Adrenal gland (tissue), 12 donors: ENCODE measurements around the gene FBXO46. TPM values are rescaled to one million over a fixed set of nuclear protein-coding genes. Genes with fewer than 3 reads are reported as not detected.
A peak's percentile ranks its signal among the peaks of the same experiment; 100 is the strongest.

ENCODE experiments used
- DNase-seq, 7 donors: peaks; one replicate each; pipeline ENCODE4 v3.0.0-alpha.2; 2019 to 2020
- H3K27ac ChIP-seq, 5 donors: fragments of 200-600 bp; sonication (generic) in 4 of 5; 1 replicate in 3 of 5; 2 replicates in 2 of 5; pipeline versions ENCODE4 v1.5.1 to v1.8.0; 2016 to 2020; ENCODE audit warnings: mild to moderate bottlenecking in 1 of 5
- H3K27me3 ChIP-seq: fragments of 200-600 bp; 2 replicates; pipeline ENCODE4 v1.8.0; 2021
- H3K36me3 ChIP-seq, 2 donors: fragments of 200-600 bp; replicated peaks in 1 of 2; 1 replicate in 1 of 2; 2 replicates in 1 of 2; pipeline versions ENCODE4 v1.5.1 to v1.8.0; 2018 to 2022
- H3K4me1 ChIP-seq, 2 donors: fragments of 200-600 bp; replicated peaks in 1 of 2; 1 replicate in 1 of 2; 2 replicates in 1 of 2; pipeline versions ENCODE4 v1.5.1 to v1.8.0; 2018 to 2021
- H3K4me3 ChIP-seq, 4 donors: fragments of 200-600 bp; sonication (generic) in 3 of 4; one replicate each; pipeline ENCODE4 v1.5.1; 2016 to 2018
- H3K9me3 ChIP-seq, 3 donors: fragments of 200-600 bp; sonication (generic) in 1 of 3; replicated peaks in 1 of 3; 1 replicate in 2 of 3; 2 replicates in 1 of 3; pipeline versions ENCODE4 v1.5.1 to v1.8.0; 2016 to 2021
- POLR2A ChIP-seq, 2 donors: fragments of 450-650 bp; IDR thresholded peaks; one replicate each; pipeline ENCODE4 v1.6.1; 2017; ENCODE audit warnings: antibody characterized with exemption in 2 of 2, mild to moderate bottlenecking in 2 of 2, moderate library complexity in 1 of 2
- WGBS, 4 donors: extraction: QIAGEN DNeasy Blood & Tissue Kit in 2 of 4; methylation state at CpG; one replicate each; pipeline versions ENCODE4 v1.1.5 to v1.1.7; 2013 to 2017; 5-methylcytosine and 5-hydroxymethylcytosine counted together
- intact Hi-C, 2 donors: fragments of 100-400 bp; cut with DNase I; formaldehyde crosslinking; loops; one replicate each; pipeline versions ENCODE4 v1.14.1 to v1.15.0; 2022 to 2023
- polyA plus RNA-seq, 3 donors: library from polyadenylated mRNA; stranded (reverse); fragments of 200-250 nt in 2 of 3; fragments of 350-450 nt in 1 of 3; fragmentation: Illumina TruSeq in 1 of 3; extraction: RNeasy Lipid Tissue Mini Kit (QIAGEN cat#74804) in 1 of 3; gene quantifications; one replicate each; pipeline ENCODE4 v1.2.3, GENCODE V29; 2013 to 2014
- total RNA-seq, 9 donors: library from RNA; depleted of rRNA in 4 of 9; stranded (reverse); fragments of >200 nt in 4 of 9; fragments of 120-200 nt in 1 of 9; fragmentation: NEBNext Ultra II Directional in 1 of 9; extraction: Animal tissue kit (Norgen Biotek cat#: 25700) in 1 of 9; gene quantifications; one replicate each; pipeline versions ENCODE4 v1.1.0 to v1.2.4, GENCODE V29; 2013 to 2023
- TF ChIP-seq, protein P1 (sequence below), 6 experiments: fragments of 450-650 bp in 4 of 6; fragments of 200-600 bp in 2 of 6; sonication (generic) in 1 of 6; IDR thresholded peaks; 1 replicate in 5 of 6; 2 replicates in 1 of 6; pipeline versions ENCODE4 v1.5.1 to v1.8.0; 2016 to 2021; ENCODE audit warnings: antibody characterized with exemption in 6 of 6, mild to moderate bottlenecking in 2 of 6, moderate library complexity in 1 of 6
- donor health status: healthy with polysubstance abuse.
- donor health status: Bipolar disorder and iron deficiency.
- donor health status: DM: yes; HTN: yes; CAD: no.
- donor health status: DM: no; HTN: no; CAD: no.
- donor health status: DM: no; HTN: no; CAD: no.
- donor health status: DM: yes; HTN: yes; CAD: no.

FBXO46 gene
- total and polyA plus RNA-seq, 12 donors, result 3.2 to 25.6 (median 11.2) TPM

DNA sequence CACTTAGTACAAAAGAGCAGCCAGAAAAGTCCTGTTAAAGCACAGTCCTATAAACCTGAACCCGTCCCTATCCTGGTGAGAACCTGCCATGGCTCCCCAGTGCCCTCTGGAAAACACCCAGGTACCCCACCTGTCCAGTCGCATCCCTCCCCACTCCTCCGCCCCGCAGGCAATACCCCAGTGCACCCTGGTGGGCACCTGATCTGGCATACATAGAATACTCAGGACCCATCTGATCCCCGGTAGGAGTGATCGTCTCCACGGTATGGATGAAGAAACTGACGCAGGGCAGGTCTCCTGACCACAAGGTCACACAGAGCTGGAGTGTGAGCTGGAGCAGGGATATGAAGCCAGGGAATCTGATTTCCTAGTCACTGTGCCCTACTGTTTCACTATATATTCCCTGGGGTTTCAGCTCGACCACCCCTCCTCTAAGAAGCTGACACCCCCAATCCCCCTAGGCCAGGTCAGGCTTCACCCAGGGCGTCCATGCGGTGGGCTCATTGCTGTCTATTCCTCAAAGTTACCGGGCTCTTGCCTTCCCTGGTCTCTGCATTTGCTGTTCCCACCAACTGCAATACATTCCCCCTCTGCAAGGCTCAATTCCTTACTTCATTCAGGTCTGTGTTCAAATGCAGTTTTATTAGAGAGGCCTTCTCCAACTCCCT is 12.6 kb downstream of the FBXO46 start:
- H3K9me3 ChIP-seq, result no peaks in the 10 kb centered on the region
- intact Hi-C loops, result no loop called here
- H3K27me3 ChIP-seq, result no peaks in the 10 kb centered on the region
- H3K27ac ChIP-seq, result peak overlapping the region; percentile 78 to 95 (median 88)
- no peaks in the 10 kb centered on the region for H3K36me3 ChIP-seq
- peaks cover 15 to 16% of the 10 kb centered on the region in 2 donors for H3K4me1 ChIP-seq
- TF ChIP-seq, protein P1, sequence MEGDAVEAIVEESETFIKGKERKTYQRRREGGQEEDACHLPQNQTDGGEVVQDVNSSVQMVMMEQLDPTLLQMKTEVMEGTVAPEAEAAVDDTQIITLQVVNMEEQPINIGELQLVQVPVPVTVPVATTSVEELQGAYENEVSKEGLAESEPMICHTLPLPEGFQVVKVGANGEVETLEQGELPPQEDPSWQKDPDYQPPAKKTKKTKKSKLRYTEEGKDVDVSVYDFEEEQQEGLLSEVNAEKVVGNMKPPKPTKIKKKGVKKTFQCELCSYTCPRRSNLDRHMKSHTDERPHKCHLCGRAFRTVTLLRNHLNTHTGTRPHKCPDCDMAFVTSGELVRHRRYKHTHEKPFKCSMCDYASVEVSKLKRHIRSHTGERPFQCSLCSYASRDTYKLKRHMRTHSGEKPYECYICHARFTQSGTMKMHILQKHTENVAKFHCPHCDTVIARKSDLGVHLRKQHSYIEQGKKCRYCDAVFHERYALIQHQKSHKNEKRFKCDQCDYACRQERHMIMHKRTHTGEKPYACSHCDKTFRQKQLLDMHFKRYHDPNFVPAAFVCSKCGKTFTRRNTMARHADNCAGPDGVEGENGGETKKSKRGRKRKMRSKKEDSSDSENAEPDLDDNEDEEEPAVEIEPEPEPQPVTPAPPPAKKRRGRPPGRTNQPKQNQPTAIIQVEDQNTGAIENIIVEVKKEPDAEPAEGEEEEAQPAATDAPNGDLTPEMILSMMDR (IDR thresholded peaks at IDR 0.05), result no peak
- peak in 1 of 2 donors; percentile 7 for TF ChIP-seq POLR2A (IDR thresholded peaks at IDR 0.05)
- DNase-seq, result peak in 6 of 7 donors; percentile 50 to 75 (median 70)
- WGBS, 4 donors, result 43 to 65% (median 55%) methylated on average over 9 to 12 of the region's 12 CpGs
- peak overlapping the region in 2 of 4 donors; percentile 57 to 65 for H3K4me3 ChIP-seq

DNA sequence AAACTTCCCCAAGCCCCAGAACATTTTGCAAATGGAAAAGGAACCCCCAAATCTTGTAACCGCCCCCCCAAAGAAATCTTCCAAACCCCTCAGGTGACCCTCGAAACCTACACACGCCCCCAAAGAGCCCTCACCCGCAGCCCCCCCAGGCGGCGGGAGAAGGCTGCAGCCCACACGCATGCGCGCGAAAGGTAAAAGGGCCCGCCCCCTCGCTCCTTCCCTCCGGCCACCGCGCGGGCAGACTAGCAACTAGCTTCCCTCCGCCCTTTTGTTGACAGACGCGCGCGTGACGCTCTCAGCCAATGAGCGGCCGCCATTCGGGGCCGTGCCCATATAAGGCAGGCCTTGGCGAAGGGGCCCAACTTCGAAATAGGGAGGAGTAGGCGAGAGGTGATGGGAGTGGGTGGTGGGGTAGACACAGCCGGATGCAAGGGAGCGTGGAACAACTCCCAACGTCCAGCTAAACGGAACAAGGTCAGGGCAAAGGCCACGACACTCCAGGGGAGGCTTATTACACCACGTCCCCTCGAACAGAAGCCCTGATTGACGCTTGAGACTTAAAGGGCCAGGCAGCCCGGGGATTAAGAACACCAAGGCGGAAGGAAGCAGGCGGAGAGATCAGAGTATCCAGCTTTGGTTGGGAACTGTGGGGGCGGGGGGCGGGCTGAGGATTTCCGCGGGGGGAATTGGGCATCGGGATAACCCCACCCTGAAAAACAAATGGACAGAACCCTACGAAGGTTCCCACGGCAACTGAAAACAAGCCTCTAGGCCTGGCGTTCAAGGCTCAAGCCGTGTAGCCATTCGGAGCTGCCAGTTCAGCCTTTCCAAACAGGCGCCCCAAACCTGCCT is 13.3 kb downstream of the FBXO46 start:
- Histone ChIP-seq H3K27ac (peak overlapping the region; percentile 78 to 95 (median 88)), H3K4me1 (peaks cover 15 to 16% of the 10 kb centered on the region in 2 donors), H3K27me3 (no peaks in the 10 kb centered on the region), H3K4me3 (peak overlapping the region in 3 of 4 donors; percentile 45 to 65 (median 57)), H3K9me3 (no peaks in the 10 kb centered on the region), H3K36me3 (peaks cover 0 to 6% of the 10 kb centered on the region in 2 donors)
- intact Hi-C loops, result no loop called here
- peak in 1 of 2 donors; percentile 74 for TF ChIP-seq POLR2A (IDR thresholded peaks at IDR 0.05)
- TF ChIP-seq, protein P1 (IDR thresholded peaks at IDR 0.05), result peak in 1 of 6 experiments; percentile 24
- peak; percentile 98 to 100 (median 99) for DNase-seq
- WGBS, 4 donors, result 0 to 1% (median 1%) methylated on average over 27 to 51 of the region's 51 CpGs

GRCh38 chr19:45716359-45717130 is 14.2 kb downstream of the FBXO46 start:
- Histone ChIP-seq H3K4me1 (peaks cover 20 to 21% of the 10 kb centered on the region in 2 donors), H3K36me3 (peaks cover 0 to 14% of the 10 kb centered on the region in 2 donors), H3K27me3 (no peaks in the 10 kb centered on the region), H3K9me3 (no peaks in the 10 kb centered on the region), H3K27ac (peak overlapping the region; percentile 38 to 95 (median 62)), H3K4me3 (peak overlapping the region in 3 of 4 donors; percentile 45 to 65 (median 57))
- intact Hi-C loops, result no loop called here
- WGBS, 4 donors, result 2 to 3% (median 2%) methylated on average over 22 to 24 of the region's 24 CpGs
- DNase-seq, result peak in 1 of 7 donors; percentile 18
- TF ChIP-seq, protein P1 (IDR thresholded peaks at IDR 0.05), result no peak
- peak in 1 of 2 donors; percentile 5 for TF ChIP-seq POLR2A (IDR thresholded peaks at IDR 0.05)
